NCI-H128 (cell line): ENCODE measurements around the gene LILRA1.
"Not testable (repeated sequence)": the region's sequence is repeated elsewhere in the genome, so short reads cannot be mapped to it uniquely, and the experiment has no call there.

Experiments used
- DNase-seq: peaks from one replicate; lab custom pipeline; 2025; ENCODE audit not compliant: unreplicated experiment; lab: John Stamatoyannopoulos, UW

Gene LILRA1

DNA sequence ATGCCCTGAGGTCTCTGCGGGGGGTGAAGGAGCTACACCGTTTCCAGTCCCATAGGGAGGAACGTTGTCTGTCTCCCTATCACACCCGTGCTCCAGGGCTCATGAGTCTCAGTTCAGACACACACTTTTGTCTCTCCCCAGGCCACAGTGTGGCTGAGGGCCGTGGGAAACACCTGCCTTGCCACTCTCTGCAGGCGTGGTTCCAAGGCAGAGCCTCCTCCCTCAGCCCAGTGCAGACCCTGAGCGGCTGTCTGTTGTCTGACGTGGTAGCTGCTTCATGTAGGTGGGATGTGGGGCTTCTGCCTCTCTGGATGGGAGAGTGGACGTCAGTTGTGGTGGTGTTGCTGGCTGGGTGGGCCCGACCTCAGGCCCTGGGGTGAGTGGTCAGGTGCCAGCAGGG lies 30.8 kb downstream of the LILRA1 start:
- DNase-seq, result not testable (repeated sequence)

DNA sequence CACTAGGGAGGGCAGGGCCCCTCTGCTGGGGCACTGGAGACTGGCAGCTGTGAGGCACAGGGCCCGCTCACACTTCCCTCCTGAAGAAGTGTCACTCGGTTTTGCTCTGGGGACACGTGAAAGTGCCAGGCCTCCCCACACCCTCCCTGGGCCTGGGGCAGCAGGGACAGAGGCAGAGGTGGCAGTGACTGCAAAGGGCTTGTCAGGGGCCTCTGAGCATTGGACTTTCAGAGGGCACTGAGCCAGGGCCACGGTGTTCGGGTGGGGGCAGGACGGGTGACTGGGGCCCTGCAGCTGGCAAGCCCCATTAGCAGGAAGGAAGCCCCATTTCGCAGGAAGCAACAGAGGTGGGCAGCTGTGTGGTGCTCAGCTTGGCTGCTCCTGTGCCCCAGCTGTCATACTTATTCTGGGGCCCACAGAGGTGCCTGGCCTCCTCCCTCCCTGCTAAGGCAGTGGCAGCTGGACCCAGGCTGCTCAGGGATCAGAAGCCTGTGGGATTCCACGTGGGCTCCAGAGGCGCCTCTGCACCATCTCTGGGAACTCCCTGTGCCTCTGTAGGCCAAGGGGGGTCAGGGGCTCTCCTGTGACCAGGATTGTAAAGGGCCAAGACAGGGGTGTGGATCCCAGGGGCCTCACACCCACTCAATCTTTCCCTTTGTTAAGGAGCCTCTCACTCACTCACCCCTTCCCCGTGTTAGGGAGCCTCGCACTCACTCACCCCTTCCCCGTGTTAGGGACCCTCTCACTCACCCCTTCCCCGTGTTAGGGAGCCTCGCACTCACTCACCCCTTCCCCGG lies 31.7 kb downstream of the LILRA1 start:
- not testable (repeated sequence) for DNase-seq

DNA sequence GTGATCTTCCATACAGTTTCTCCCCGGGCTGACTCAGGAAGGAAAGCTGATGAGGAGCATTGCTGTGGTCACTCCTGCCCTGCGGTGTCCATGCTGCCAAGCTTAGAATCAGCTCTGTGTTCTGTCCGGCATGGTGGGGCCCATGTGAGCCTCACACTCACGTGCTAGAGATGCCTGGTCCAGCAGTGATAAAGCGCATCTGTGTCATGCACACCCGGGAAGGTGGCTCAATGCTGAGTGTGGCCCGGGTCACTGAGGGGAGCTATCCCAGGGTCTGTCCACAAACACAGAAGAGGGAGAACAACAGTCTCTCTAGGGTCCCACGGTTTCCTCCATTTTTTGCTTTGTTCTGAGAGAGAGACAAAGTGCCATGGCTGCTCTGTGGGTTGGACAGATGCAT lies 33.3 kb downstream of the LILRA1 start:
- DNase-seq, result no peak

GRCh38 chr19:54627912-54628311 lies 34.5 kb downstream of the LILRA1 start:
- not testable (repeated sequence) for DNase-seq

- not testable (repeated sequence) for DNase-seq
Observed at GRCh38 chr19:54630262-54630661, 36.8 kb downstream of the LILRA1 start, which contains the start of gene LILRB1. LILRB1 (plus strand) TSS chr19:54630484; CDS start chr19:54631074, 590 bp downstream.

DNA sequence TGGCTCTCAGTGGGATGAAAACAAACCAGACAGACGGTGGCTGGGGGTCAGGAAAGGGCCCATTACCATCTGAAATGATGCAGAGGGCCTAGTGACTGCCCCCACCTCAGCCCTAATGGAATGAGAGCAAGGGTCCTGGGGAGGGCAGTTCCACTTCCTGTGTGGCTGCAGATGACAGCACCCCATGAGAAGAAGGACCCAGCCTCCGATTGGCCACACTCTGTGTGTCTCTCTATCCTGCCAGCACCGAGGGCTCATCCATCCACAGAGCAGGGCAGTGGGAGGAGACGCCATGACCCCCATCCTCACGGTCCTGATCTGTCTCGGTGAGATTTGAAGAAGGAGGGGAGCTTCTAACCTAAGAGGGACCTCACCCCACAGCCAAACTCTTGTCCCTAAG lies 37.4 kb downstream of the LILRA1 start:
- no peak for DNase-seq

GRCh38 chr19:54631489-54632337 lies 38.3 kb downstream of the LILRA1 start:
- DNase-seq, result not testable (repeated sequence)

DNA sequence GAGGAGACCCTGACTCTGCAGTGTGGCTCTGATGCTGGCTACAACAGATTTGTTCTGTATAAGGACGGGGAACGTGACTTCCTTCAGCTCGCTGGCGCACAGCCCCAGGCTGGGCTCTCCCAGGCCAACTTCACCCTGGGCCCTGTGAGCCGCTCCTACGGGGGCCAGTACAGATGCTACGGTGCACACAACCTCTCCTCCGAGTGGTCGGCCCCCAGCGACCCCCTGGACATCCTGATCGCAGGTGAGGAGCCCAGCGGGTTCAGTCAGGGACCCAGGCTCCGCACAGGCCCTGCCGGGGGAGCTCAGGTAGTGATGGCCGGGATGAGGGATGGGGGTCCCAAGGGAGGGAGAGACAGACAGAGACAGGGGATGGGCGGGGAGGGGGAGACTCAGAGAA lies 39.1 kb downstream of the LILRA1 start:
- DNase-seq, result not testable (repeated sequence)

DNA sequence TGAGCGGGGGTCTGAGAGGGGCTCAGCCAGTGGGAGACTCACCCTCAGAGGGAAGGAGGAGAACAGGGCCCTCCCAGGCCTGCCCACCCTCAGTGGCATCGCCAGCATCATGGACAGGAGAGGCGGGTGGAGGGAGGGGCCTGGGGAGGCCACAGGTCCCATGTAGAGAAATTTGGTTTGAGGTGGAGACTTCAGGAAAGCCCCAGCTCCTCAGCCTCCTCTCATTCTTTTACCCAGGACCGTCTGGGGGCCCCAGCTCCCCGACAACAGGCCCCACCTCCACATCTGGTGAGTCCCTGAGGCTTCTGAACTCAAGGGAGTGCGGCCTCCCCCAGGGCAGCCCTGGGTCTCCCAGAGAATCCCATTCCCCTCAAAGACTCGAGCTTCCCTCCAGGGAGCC lies 40.0 kb downstream of the LILRA1 start:
- no peak for DNase-seq

GRCh38 chr19:54636081-54636480 lies 42.6 kb downstream of the LILRA1 start:
- not testable (repeated sequence) for DNase-seq

GRCh38 chr19:54638683-54639082 lies 45.3 kb downstream of the LILRA1 start:
- no peak for DNase-seq

GRCh38 chr19:54642953-54643352 lies 49.5 kb downstream of the LILRA1 start:
- DNase-seq, result not testable (repeated sequence)

DNA sequence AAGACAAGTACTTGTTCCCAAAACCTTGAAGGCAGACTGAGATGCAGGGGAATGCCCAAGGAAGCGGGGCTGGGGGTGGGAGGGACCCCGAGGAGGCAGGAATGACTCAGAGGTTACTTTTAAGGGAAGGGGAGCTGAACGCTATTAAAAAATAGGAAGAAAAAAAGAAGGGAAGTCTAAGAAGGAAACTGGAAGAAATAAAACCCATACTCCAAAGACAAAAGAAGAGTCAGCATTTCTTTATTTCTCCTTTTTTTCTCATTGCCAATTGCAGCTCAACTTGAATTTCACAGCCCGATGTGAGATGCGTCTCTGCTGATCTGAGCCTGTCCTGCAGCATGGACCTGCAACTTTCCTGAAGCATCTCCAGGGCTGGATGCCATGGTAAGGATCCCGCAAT lies 50.2 kb downstream of the LILRA1 start:
- not testable (repeated sequence) for DNase-seq

- no peak for DNase-seq
Observed at GRCh38 chr19:54644056-54644455, 50.6 kb downstream of the LILRA1 start.

GRCh38 chr19:54646331-54646841 lies 53.0 kb downstream of the LILRA1 start:
- DNase-seq, result no peak

DNA sequence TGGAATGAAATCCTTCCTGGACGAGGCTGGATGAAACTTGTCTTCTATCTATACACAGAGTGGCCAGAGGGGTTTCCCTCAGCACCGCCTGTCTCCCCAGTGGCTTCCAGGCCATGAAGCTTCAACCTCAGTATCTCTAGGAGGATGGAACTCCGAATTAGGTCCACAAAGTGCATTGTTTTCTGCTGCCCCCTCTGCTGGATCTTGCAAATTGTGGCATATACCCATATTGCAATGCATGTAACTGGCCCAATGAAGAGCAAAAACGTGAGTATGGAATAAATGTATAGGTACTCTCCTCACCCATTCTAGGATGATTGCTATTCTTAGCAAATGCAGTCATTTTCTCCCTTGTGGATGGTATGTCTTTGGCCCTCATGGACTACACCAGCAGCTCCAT lies 54.7 kb downstream of the LILRA1 start:
- DNase-seq, result no peak

DNA sequence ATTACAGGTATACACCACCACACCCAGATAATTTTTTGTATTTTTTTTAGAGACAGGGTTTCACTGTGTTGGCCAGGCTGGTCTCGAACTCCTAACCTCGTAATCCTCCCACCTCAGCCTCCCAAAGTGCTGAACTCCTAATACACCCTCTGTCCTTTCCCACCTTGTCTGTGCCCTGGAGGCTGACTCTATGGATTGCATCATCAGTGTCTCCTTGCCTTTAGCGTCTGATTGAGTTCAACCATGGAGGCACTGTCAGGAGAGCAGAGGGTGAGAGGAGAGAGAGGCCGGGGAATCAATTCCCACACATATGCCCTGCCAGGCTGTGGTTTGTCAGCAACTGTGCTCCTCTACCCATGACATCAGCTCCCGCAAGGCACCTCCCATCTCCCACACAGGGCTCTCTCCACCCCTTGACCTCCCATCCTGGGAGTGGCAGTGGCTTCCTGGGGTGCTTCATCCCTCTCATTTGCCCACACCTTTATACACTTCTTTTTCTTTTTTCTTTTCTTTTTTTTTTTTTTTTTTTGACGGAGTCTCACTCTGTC lies 56.8 kb downstream of the LILRA1 start:
- DNase-seq, result no peak
